Measurements from ENCODE around the gene MAP3K9.

The MAP3K9 gene

GRCh38 chr14:70700955-70701585 is 108.2 kb downstream of the MAP3K9 start:
- H3K4me1 Mint-ChIP-seq (ENCODE audit: low read depth) = peaks cover 1% of the 10 kb centered on the region
- H3K36me3 Mint-ChIP-seq (ENCODE audit: low read depth) = no peaks in the 10 kb centered on the region
- H3K4me3 Mint-ChIP-seq = no peak overlapping the region
- DNase-seq (ENCODE audit: low spot score) = no peak
- H3K9me3 Mint-ChIP-seq = no peaks in the 10 kb centered on the region
- peaks cover 19% of the 10 kb centered on the region for H3K27me3 Mint-ChIP-seq (ENCODE audit: low read depth)
- no peak overlapping the region for H3K27ac Mint-ChIP-seq

GRCh38 chr14:70699646-70700045 is 109.7 kb downstream of the MAP3K9 start:
- no peaks in the 10 kb centered on the region for H3K9me3 Mint-ChIP-seq
- peaks cover 6% of the 10 kb centered on the region for H3K27me3 Mint-ChIP-seq (ENCODE audit: low read depth)
- H3K36me3 Mint-ChIP-seq (ENCODE audit: low read depth) = no peaks in the 10 kb centered on the region
- DNase-seq (ENCODE audit: low spot score) = no peak
- no peak overlapping the region for H3K4me3 Mint-ChIP-seq
- H3K27ac Mint-ChIP-seq = no peak overlapping the region
- H3K4me1 Mint-ChIP-seq (ENCODE audit: low read depth) = peaks cover 1% of the 10 kb centered on the region

GRCh38 chr14:70698288-70698687 is 111.0 kb downstream of the MAP3K9 start:
- peaks cover 1% of the 10 kb centered on the region for H3K4me1 Mint-ChIP-seq (ENCODE audit: low read depth)

GRCh38 chr14:70697701-70698100 is 111.6 kb downstream of the MAP3K9 start:
- H3K36me3 Mint-ChIP-seq (ENCODE audit: low read depth) = no peaks in the 10 kb centered on the region
- H3K9me3 Mint-ChIP-seq = no peaks in the 10 kb centered on the region
- H3K4me1 Mint-ChIP-seq (ENCODE audit: low read depth) = peaks cover 1% of the 10 kb centered on the region
- H3K4me3 Mint-ChIP-seq = no peak overlapping the region
- no peak overlapping the region for H3K27ac Mint-ChIP-seq
- peaks cover 5% of the 10 kb centered on the region for H3K27me3 Mint-ChIP-seq (ENCODE audit: low read depth)
- no peak for DNase-seq (ENCODE audit: low spot score)

More at GRCh38 chr14:70698288-70698687, 111.0 kb downstream of the MAP3K9 start:
- Mint-ChIP-seq H3K9me3 (no peaks in the 10 kb centered on the region), H3K27me3 (ENCODE audit: low read depth) (peaks cover 5% of the 10 kb centered on the region), H3K4me3 (no peak overlapping the region), H3K27ac (no peak overlapping the region), H3K36me3 (ENCODE audit: low read depth) (no peaks in the 10 kb centered on the region)
- DNase-seq (ENCODE audit: low spot score) = no peak

GRCh38 chr14:70696026-70696425 is 113.3 kb downstream of the MAP3K9 start:
- Mint-ChIP-seq H3K36me3 (ENCODE audit: low read depth) (no peaks in the 10 kb centered on the region), H3K27ac (no peak overlapping the region), H3K9me3 (no peaks in the 10 kb centered on the region), H3K4me1 (ENCODE audit: low read depth) (no peaks in the 10 kb centered on the region), H3K27me3 (ENCODE audit: low read depth) (peaks cover 3% of the 10 kb centered on the region), H3K4me3 (no peak overlapping the region)
- DNase-seq (ENCODE audit: low spot score) = no peak

- Mint-ChIP-seq H3K4me3 (no peak overlapping the region), H3K27ac (no peak overlapping the region), H3K4me1 (ENCODE audit: low read depth) (no peaks in the 10 kb centered on the region), H3K27me3 (ENCODE audit: low read depth) (no peaks in the 10 kb centered on the region), H3K36me3 (ENCODE audit: low read depth) (no peaks in the 10 kb centered on the region), H3K9me3 (no peaks in the 10 kb centered on the region)
- DNase-seq (ENCODE audit: low spot score) = no peak
These were observed 117.1 kb downstream of the MAP3K9 start for GRCh38 chr14:70692210-70692609.

- Mint-ChIP-seq H3K9me3 (no peaks in the 10 kb centered on the region), H3K36me3 (ENCODE audit: low read depth) (no peaks in the 10 kb centered on the region), H3K27me3 (ENCODE audit: low read depth) (no peaks in the 10 kb centered on the region), H3K4me1 (ENCODE audit: low read depth) (no peaks in the 10 kb centered on the region), H3K4me3 (no peak overlapping the region), H3K27ac (no peak overlapping the region)
- DNase-seq (ENCODE audit: low spot score) = no peak
These were observed 123.7 kb downstream of the MAP3K9 start for GRCh38 chr14:70685474-70686197.

GRCh38 chr14:70683983-70684382 is 125.3 kb downstream of the MAP3K9 start:
- no peak overlapping the region for H3K27ac Mint-ChIP-seq
- DNase-seq (ENCODE audit: low spot score) = no peak
- no peak overlapping the region for H3K4me3 Mint-ChIP-seq
- no peaks in the 10 kb centered on the region for H3K9me3 Mint-ChIP-seq
- no peaks in the 10 kb centered on the region for H3K36me3 Mint-ChIP-seq (ENCODE audit: low read depth)
- no peaks in the 10 kb centered on the region for H3K4me1 Mint-ChIP-seq (ENCODE audit: low read depth)
- no peaks in the 10 kb centered on the region for H3K27me3 Mint-ChIP-seq (ENCODE audit: low read depth)

- Mint-ChIP-seq H3K27ac (no peak overlapping the region), H3K36me3 (ENCODE audit: low read depth) (peaks cover 2% of the 10 kb centered on the region), H3K4me3 (no peak overlapping the region), H3K4me1 (ENCODE audit: low read depth) (no peaks in the 10 kb centered on the region), H3K9me3 (no peaks in the 10 kb centered on the region), H3K27me3 (ENCODE audit: low read depth) (no peaks in the 10 kb centered on the region)
- DNase-seq (ENCODE audit: low spot score) = no peak
These were observed 128.6 kb downstream of the MAP3K9 start for GRCh38 chr14:70680748-70681147.

- H3K4me1 Mint-ChIP-seq (ENCODE audit: low read depth) = no peaks in the 10 kb centered on the region
- H3K4me3 Mint-ChIP-seq = no peak overlapping the region
- H3K27ac Mint-ChIP-seq = no peak overlapping the region
- no peak for DNase-seq (ENCODE audit: low spot score)
- no peaks in the 10 kb centered on the region for H3K9me3 Mint-ChIP-seq
- H3K27me3 Mint-ChIP-seq (ENCODE audit: low read depth) = no peaks in the 10 kb centered on the region
- peaks cover 4% of the 10 kb centered on the region for H3K36me3 Mint-ChIP-seq (ENCODE audit: low read depth)
These were observed 132.0 kb downstream of the MAP3K9 start for GRCh38 chr14:70677341-70677740.

All from T-helper 2 cell treated with Interferon-gamma antibody and Interleukin-4, amounts not matched to agents 5 μg/mL and 100 μg/mL, for 36 hours (primary cell).